GM11168 (cell line): Measurements from ENCODE around the gene NUDCD3.
"Not testable (repeated sequence)": the region's sequence is repeated elsewhere in the genome, so short reads cannot be mapped to it uniquely, and the experiment has no call there.

Experiments
- in situ Hi-C: fragments of 300-500 bp; cut with MboI; formaldehyde crosslinking; loops from one replicate; pipeline ENCODE4 v1.12.0; 2022; ENCODE audit warnings: low sequenced_read_pairs; ENCODE audit not compliant: unreplicated experiment

NUDCD3 gene

GRCh38 chr7:44460325-44460724 lies 30.1 kb downstream of the NUDCD3 start:
- in situ Hi-C loops = no loop called here

GRCh38 chr7:44455155-44455554 lies 35.3 kb downstream of the NUDCD3 start:
- in situ Hi-C loops = no loop called here

- in situ Hi-C loops = no loop called here
Measured at GRCh38 chr7:44454348-44454747, 36.1 kb downstream of the NUDCD3 start.

- in situ Hi-C loops = no loop called here
Measured at GRCh38 chr7:44451123-44451522, 39.3 kb downstream of the NUDCD3 start.

GRCh38 chr7:44449584-44449928 lies 40.9 kb downstream of the NUDCD3 start:
- in situ Hi-C loops = no loop called here

GRCh38 chr7:44448922-44449583 lies 41.4 kb downstream of the NUDCD3 start:
- in situ Hi-C loops = no loop called here

- in situ Hi-C loops = no loop called here
Measured at GRCh38 chr7:44447874-44448425, 42.5 kb downstream of the NUDCD3 start.

- in situ Hi-C loops = no loop called here
Measured at GRCh38 chr7:44445986-44446671, 44.3 kb downstream of the NUDCD3 start.

- in situ Hi-C loops = no loop called here
Measured at GRCh38 chr7:44441079-44441478, 49.4 kb downstream of the NUDCD3 start.

GRCh38 chr7:44440577-44441078 lies 49.8 kb downstream of the NUDCD3 start:
- in situ Hi-C loops = no loop called here

GRCh38 chr7:44439926-44440325 lies 50.5 kb downstream of the NUDCD3 start:
- in situ Hi-C loops = no loop called here

GRCh38 chr7:44438816-44439215 lies 51.6 kb downstream of the NUDCD3 start:
- in situ Hi-C loops = no loop called here

- in situ Hi-C loops = no loop called here
Measured at GRCh38 chr7:44434201-44434600, 56.3 kb downstream of the NUDCD3 start.

GRCh38 chr7:44433255-44434022 lies 57.0 kb downstream of the NUDCD3 start:
- in situ Hi-C loops = no loop called here

GRCh38 chr7:44432381-44432977 lies 58.0 kb downstream of the NUDCD3 start:
- in situ Hi-C loops = no loop called here

GRCh38 chr7:44431091-44431608 lies 59.3 kb downstream of the NUDCD3 start:
- in situ Hi-C loops = no loop called here

GRCh38 chr7:44430054-44430453 lies 60.4 kb downstream of the NUDCD3 start:
- in situ Hi-C loops = no loop called here

- in situ Hi-C loops = not testable (repeated sequence)
Measured at GRCh38 chr7:44424762-44425161, 65.7 kb downstream of the NUDCD3 start.

GRCh38 chr7:44416941-44417340 lies 73.5 kb downstream of the NUDCD3 start:
- in situ Hi-C loops = no loop called here

- in situ Hi-C loops = no loop called here
Measured at GRCh38 chr7:44415510-44415909, 74.9 kb downstream of the NUDCD3 start.
